ENCODE data around the gene NACAD. TPM values are rescaled to one million over a fixed set of nuclear protein-coding genes. Genes with fewer than 3 reads are reported as not detected.

NACAD gene
- total RNA-seq, 1 experiment from 2014 or later = not detected

DNA sequence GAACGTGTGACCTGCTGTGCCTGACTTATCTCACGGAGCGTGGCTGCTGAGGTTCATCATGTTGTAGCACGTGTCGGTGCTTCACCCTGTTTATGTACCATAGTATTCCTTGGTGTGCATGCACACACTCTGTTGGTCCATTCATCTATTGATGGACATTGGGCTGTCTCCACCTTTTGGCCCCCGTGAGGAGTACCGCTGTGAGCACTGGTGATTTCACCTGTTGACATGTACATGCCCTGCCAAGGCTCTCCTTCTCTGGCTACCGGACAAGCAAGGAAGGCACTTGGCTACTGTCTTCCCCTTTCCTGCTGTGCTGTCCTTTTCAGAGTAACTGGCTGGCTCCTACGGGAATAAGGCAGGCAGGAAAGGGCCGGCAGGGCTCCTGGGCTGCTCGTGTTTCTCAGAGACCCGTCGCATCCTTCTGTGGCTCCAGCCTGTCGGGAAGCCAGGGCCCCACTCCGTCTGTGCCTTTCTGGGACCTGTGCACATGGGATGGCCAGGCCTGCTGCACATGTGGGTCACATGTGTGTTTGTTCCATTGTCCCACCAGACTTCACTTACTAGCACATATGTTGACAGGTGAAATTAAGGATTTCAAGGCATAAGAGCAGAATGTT is 40.5 kb upstream of the NACAD start:
- Histone ChIP-seq H3K79me2 (ENCODE audit: low read length) (no peaks in the 10 kb centered on the region), H2AFZ (ENCODE audit: low read length) (no peak overlapping the region), H3K36me3 (ENCODE audit: insufficient read depth, low read length) (no peaks in the 10 kb centered on the region), H3K9me3 (ENCODE audit: low read length) (no peaks in the 10 kb centered on the region), H3K9ac (ENCODE audit: low read length) (no peak overlapping the region), H3K4me2 (ENCODE audit: low read depth, low read length, poor library complexity, severe bottlenecking) (no peak overlapping the region), H3K27me3 (ENCODE audit: low read length) (no peaks in the 10 kb centered on the region), H3K4me1 (ENCODE audit: low read length) (peaks cover 9% of the 10 kb centered on the region), H4K20me1 (ENCODE audit: insufficient read depth, low read depth, low read length) (no peaks in the 10 kb centered on the region), H3K27ac (ENCODE audit: low read length) (no peak overlapping the region), H3K9me2 (replicated peaks; ENCODE audit: insufficient read depth, low read length) (no peaks in the 10 kb centered on the region), H3K4me3 (ENCODE audit: low read length) (no peak overlapping the region)
- no peak for DNase-seq

GRCh38 chr7:45126920-45127319 is 38.2 kb upstream of the NACAD start:
- Histone ChIP-seq H3K27me3 (ENCODE audit: low read length) (no peaks in the 10 kb centered on the region), H3K9ac (ENCODE audit: low read length) (no peak overlapping the region), H4K20me1 (ENCODE audit: insufficient read depth, low read depth, low read length) (no peaks in the 10 kb centered on the region), H3K4me2 (ENCODE audit: low read depth, low read length, poor library complexity, severe bottlenecking) (no peak overlapping the region), H3K9me3 (ENCODE audit: low read length) (no peaks in the 10 kb centered on the region), H3K4me1 (ENCODE audit: low read length) (peaks cover 9% of the 10 kb centered on the region), H3K4me3 (ENCODE audit: low read length) (no peak overlapping the region), H3K9me2 (replicated peaks; ENCODE audit: insufficient read depth, low read length) (no peaks in the 10 kb centered on the region), H3K36me3 (ENCODE audit: insufficient read depth, low read length) (no peaks in the 10 kb centered on the region), H3K79me2 (ENCODE audit: low read length) (no peaks in the 10 kb centered on the region), H2AFZ (ENCODE audit: low read length) (no peak overlapping the region; the same call in 1 of the 2 replicates), H3K27ac (ENCODE audit: low read length) (no peak overlapping the region)
- no peak for DNase-seq

- Histone ChIP-seq H3K9me2 (replicated peaks; ENCODE audit: insufficient read depth, low read length) (no peaks in the 10 kb centered on the region), H3K9ac (ENCODE audit: low read length) (no peak overlapping the region), H3K27me3 (ENCODE audit: low read length) (no peaks in the 10 kb centered on the region), H3K4me3 (ENCODE audit: low read length) (no peak overlapping the region), H4K20me1 (ENCODE audit: insufficient read depth, low read depth, low read length) (no peaks in the 10 kb centered on the region), H3K27ac (ENCODE audit: low read length) (no peak overlapping the region), H3K4me1 (ENCODE audit: low read length) (peaks cover 9% of the 10 kb centered on the region), H2AFZ (ENCODE audit: low read length) (no peak overlapping the region), H3K36me3 (ENCODE audit: insufficient read depth, low read length) (no peaks in the 10 kb centered on the region), H3K79me2 (ENCODE audit: low read length) (no peaks in the 10 kb centered on the region), H3K4me2 (ENCODE audit: low read depth, low read length, poor library complexity, severe bottlenecking) (no peak overlapping the region), H3K9me3 (ENCODE audit: low read length) (no peaks in the 10 kb centered on the region)
- no peak for DNase-seq
Observed at GRCh38 chr7:45126201-45126600, 37.4 kb upstream of the NACAD start.

- no peak for DNase-seq
- Histone ChIP-seq H3K36me3 (ENCODE audit: insufficient read depth, low read length) (no peaks in the 10 kb centered on the region), H3K9ac (ENCODE audit: low read length) (no peak overlapping the region), H2AFZ (ENCODE audit: low read length) (no peak overlapping the region), H3K79me2 (ENCODE audit: low read length) (no peaks in the 10 kb centered on the region), H3K9me3 (ENCODE audit: low read length) (no peaks in the 10 kb centered on the region), H3K27me3 (ENCODE audit: low read length) (no peaks in the 10 kb centered on the region), H3K4me1 (ENCODE audit: low read length) (peaks cover 9% of the 10 kb centered on the region), H3K4me2 (ENCODE audit: low read depth, low read length, poor library complexity, severe bottlenecking) (no peak overlapping the region), H3K9me2 (replicated peaks; ENCODE audit: insufficient read depth, low read length) (no peaks in the 10 kb centered on the region), H3K27ac (ENCODE audit: low read length) (no peak overlapping the region), H3K4me3 (ENCODE audit: low read length) (no peak overlapping the region), H4K20me1 (ENCODE audit: insufficient read depth, low read depth, low read length) (no peaks in the 10 kb centered on the region)
Observed at GRCh38 chr7:45125193-45125904, 36.6 kb upstream of the NACAD start.

DNA sequence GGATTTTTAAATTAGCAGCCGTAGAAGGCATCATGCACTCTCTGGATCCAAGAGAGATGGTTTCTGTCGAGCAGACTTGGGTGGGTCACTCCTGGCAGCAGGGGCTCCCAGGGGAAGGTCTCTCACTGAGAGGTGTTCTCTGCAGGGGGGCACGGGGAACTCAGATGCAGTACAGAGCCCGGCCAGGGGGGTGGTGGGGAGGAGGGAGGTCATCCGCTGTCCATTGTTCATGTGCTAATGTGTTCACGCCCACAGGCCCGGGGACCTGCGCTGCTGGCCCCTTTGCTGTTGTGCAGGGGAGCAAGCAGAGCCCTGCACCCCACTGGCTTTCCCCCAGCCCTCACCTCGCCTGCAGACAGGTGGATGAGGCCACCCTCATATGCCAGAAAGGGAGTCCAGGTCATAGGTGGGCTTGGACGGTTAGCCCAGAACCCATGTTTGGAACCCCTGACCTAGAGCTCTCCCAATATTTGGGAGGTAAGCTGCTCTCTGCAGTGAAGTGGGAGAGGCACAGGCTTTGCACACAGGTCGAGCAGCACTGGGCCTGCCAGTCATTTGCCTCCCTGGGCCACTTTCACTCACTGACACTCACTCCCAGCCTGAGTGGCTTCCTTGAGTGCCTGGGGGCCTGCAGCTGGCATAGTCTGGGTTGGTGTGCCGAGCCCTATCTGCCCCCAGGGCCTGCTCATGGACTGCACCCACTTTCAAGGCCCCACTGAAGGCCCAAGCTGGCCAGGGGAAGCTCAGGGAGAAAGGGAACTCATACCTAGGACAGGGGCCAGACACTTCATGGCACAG is 35.3 kb upstream of the NACAD start:
- H4K20me1 ChIP-seq (ENCODE audit: insufficient read depth, low read depth, low read length) = no peaks in the 10 kb centered on the region
- H3K9me2 ChIP-seq (replicated peaks; ENCODE audit: insufficient read depth, low read length) = no peaks in the 10 kb centered on the region
- H3K4me2 ChIP-seq (ENCODE audit: low read depth, low read length, poor library complexity, severe bottlenecking) = no peak overlapping the region
- no peak overlapping the region for H3K4me3 ChIP-seq (ENCODE audit: low read length)
- no peak overlapping the region for H3K27ac ChIP-seq (ENCODE audit: low read length)
- H2AFZ ChIP-seq (ENCODE audit: low read length) = 0 out of 2 replicates have a peak overlapping the region, but pooled peaks have one; percentile 61
- no peaks in the 10 kb centered on the region for H3K79me2 ChIP-seq (ENCODE audit: low read length)
- peaks cover 20% of the 10 kb centered on the region for H3K4me1 ChIP-seq (ENCODE audit: low read length)
- H3K27me3 ChIP-seq (ENCODE audit: low read length) = no peaks in the 10 kb centered on the region
- H3K9ac ChIP-seq (ENCODE audit: low read length) = no peak overlapping the region
- no peak for DNase-seq
- no peaks in the 10 kb centered on the region for H3K9me3 ChIP-seq (ENCODE audit: low read length)
- H3K36me3 ChIP-seq (ENCODE audit: insufficient read depth, low read length) = no peaks in the 10 kb centered on the region

DNA sequence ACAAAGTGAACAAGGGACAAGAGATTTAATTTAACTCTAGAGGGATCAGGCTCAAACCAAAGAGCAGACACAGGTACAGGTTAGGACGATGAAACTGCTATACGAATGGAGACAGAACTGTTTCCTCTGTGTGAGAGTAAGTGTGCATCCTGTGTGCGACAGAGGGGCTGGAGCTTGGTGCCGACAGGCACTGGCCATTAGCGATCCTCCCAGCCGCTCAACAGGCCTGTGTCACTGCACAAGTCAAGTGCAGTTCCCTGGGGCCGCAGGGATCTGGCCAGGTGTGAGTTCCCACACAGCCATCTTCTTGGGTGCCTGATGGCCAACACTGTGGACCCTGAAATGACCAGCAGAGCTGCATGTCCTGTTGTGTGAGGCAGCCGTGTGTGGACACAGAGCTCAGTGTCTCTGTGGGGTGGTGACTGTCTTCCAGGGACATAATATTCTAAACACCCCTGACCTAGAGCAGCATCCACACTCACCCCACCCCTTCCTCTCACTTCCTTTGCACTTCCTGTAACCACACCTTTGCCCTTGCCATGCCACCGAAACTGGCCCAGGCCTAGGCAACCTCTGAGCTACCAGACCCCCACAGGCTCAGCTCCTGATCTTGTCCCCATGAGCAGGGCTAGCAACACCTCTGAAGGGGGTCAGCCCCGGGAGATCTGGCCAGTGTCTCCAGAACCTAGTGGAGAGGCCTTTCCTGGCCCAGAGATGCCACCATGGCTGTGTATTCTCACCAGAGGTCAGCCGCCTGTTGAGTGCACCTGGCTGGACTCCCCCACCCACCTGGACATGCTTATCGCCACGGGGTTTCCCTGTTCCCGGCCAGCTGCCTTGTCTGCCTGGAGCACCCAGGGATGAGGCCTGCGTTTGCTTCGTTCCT is 34.4 kb upstream of the NACAD start:
- no peak overlapping the region for H3K27ac ChIP-seq (ENCODE audit: low read length)
- H3K9ac ChIP-seq (ENCODE audit: low read length) = no peak overlapping the region
- no peaks in the 10 kb centered on the region for H3K9me3 ChIP-seq (ENCODE audit: low read length)
- H3K9me2 ChIP-seq (replicated peaks; ENCODE audit: insufficient read depth, low read length) = no peaks in the 10 kb centered on the region
- no peaks in the 10 kb centered on the region for H3K36me3 ChIP-seq (ENCODE audit: insufficient read depth, low read length)
- H3K4me1 ChIP-seq (ENCODE audit: low read length) = peaks cover 29% of the 10 kb centered on the region
- H3K79me2 ChIP-seq (ENCODE audit: low read length) = no peaks in the 10 kb centered on the region
- DNase-seq = no peak
- H3K4me3 ChIP-seq (ENCODE audit: low read length) = no peak overlapping the region
- no peaks in the 10 kb centered on the region for H3K27me3 ChIP-seq (ENCODE audit: low read length)
- H4K20me1 ChIP-seq (ENCODE audit: insufficient read depth, low read depth, low read length) = no peaks in the 10 kb centered on the region
- peak overlapping the region; percentile 61; the same call in 1 of the 2 replicates for H2AFZ ChIP-seq (ENCODE audit: low read length)
- no peak overlapping the region for H3K4me2 ChIP-seq (ENCODE audit: low read depth, low read length, poor library complexity, severe bottlenecking)

GRCh38 chr7:45119550-45119949 is 30.8 kb upstream of the NACAD start:
- no peak overlapping the region for H3K4me3 ChIP-seq (ENCODE audit: low read length)
- H3K4me2 ChIP-seq (ENCODE audit: low read depth, low read length, poor library complexity, severe bottlenecking) = peak overlapping the region; percentile 30
- no peaks in the 10 kb centered on the region for H3K9me3 ChIP-seq (ENCODE audit: low read length)
- no peak overlapping the region for H2AFZ ChIP-seq (ENCODE audit: low read length)
- H3K27ac ChIP-seq (ENCODE audit: low read length) = no peak overlapping the region
- H3K79me2 ChIP-seq (ENCODE audit: low read length) = no peaks in the 10 kb centered on the region
- no peaks in the 10 kb centered on the region for H3K36me3 ChIP-seq (ENCODE audit: insufficient read depth, low read length)
- no peaks in the 10 kb centered on the region for H3K9me2 ChIP-seq (replicated peaks; ENCODE audit: insufficient read depth, low read length)
- peak overlapping the region; percentile 37 for H3K9ac ChIP-seq (ENCODE audit: low read length)
- H3K4me1 ChIP-seq (ENCODE audit: low read length) = peaks cover 26% of the 10 kb centered on the region
- no peak for DNase-seq
- H3K27me3 ChIP-seq (ENCODE audit: low read length) = no peaks in the 10 kb centered on the region
- H4K20me1 ChIP-seq (ENCODE audit: insufficient read depth, low read depth, low read length) = no peaks in the 10 kb centered on the region

Measured in Karpas-422 (cell line).